Pons (tissue), 1 donor: ENCODE results near the gene AAK1.

ENCODE experiments used
- DNase-seq: peaks from one replicate; pipeline ENCODE4 v3.0.0-alpha.2; 2016; ENCODE audit warnings: low spot score

Gene AAK1

GRCh38 chr2:69538872-69539548 is 104.5 kb downstream of the AAK1 start:
- DNase-seq: no peak

- DNase-seq: no peak
Measured at GRCh38 chr2:69538249-69538648, 105.3 kb downstream of the AAK1 start.

- DNase-seq: no peak
Measured at GRCh38 chr2:69535817-69536241, 107.7 kb downstream of the AAK1 start.

DNA sequence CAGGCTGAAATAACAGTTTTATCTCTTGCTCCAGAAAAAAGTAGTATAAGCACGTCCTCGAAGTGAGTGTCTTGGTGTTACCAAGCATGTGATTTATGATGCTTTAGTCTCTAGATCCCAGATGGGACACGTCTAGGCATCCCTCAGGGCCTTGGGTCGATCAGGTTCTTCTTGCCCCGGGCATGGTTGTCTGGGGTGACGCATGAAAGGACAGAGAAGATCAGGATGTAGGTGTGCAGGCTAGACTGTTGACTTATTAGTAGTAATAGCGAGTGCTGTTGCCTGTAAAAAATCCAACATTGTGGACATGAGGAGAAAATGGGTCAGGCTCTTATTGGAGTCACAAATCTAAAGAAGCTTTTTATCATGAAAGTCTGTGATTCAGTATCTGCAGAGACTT is 112.4 kb downstream of the AAK1 start:
- no peak for DNase-seq

DNA sequence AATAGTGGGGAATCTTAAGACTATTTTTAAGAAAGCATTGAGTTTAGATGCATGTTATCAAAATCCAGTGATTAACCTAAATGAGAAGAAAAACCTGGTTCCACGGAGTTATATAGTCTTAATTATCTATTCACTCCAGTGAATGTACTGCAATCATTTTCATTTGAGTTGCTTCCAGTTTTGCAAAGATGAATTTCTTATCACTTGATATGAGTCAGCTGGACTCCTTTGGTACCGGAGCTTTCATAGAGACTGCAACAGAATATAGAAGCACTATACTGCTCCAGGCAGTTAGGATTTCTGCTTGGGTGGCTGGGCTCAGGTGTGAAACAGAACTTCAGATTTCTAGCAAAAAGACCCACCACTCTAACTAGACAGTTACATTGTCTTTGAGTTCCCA is 114.1 kb downstream of the AAK1 start:
- DNase-seq: no peak

DNA sequence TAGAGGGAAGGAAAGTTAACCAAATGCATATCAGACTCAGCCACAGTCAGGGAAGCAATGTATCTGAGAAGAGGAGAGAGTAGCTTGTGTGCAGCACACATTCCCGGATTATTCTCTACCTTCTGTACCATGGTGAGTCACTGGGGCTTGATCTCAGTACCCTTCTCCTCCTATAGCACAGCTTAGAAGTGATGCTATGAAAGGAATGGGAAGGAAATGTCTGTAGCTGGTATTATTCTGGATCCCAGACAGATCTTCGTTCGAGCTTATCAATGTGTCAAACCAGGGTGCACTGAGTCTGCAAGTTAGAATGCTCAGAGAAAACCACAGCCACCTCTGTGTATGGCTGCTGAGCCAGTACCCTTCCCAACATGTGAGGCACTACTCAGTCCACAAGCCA is 118.3 kb downstream of the AAK1 start:
- DNase-seq: no peak

GRCh38 chr2:69524799-69525198 is 118.7 kb downstream of the AAK1 start:
- no peak for DNase-seq

DNA sequence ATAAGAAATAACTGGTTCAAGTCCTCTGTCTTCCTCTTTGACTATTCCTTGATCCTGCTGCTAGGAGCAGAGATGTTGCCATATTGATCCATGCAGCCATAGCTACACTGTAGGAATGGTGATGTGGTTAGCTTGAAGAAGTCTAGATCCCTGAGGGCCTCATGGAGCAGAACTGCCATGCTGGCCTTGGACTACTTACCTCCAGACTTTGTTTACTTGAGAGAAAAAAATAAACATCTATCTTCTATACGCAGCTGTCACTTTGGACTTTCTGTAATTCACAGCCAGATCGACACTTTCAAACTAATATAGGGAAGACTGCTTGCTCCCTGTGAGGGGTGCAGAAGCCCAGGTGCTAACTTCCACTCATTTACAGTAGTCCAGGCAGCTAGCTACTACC is 121.8 kb downstream of the AAK1 start:
- no peak for DNase-seq

GRCh38 chr2:69518841-69519240 is 124.7 kb downstream of the AAK1 start:
- no peak for DNase-seq

DNA sequence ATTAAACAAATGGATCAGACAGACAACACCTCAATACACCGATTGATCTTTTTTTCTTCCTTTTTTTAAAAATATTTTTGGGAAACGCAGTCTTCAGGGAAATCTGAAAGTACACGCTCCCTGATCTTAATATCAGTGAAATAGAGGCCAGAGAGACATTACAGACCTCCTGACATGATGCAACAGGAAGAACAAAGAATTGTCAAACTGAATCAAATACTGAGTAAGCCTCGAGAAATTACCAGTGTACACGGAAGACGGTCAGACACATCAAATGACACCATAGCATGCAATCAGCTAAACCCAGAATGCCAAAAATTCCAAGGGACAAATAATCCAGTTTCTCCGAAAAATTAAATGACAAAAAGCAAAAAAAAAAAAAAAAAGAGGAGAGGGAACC is 126.1 kb downstream of the AAK1 start:
- DNase-seq: no peak

GRCh38 chr2:69514819-69515218 is 128.7 kb downstream of the AAK1 start:
- DNase-seq: no peak

- DNase-seq: peak; percentile 67
Measured at GRCh38 chr2:69514406-69514805, 129.1 kb downstream of the AAK1 start.

DNA sequence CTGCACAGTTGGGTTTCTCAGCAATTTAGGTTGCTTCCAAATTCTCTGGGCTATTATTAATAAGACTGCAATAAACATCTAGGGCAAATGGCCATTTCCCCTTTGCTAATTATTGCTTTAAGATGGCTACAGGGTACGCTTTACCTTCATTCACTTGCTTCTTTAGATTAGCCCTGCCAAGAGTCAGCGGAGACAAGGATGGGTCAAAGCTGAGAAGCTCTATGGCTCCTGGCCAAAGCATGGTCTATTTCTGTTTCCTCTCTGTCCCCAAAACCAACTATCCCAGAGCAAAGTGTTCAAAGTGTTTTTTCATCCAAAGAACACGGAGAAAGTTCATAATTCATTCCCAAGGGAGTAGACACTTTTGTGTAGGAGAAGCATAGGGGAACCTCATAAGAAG is 131.1 kb downstream of the AAK1 start:
- DNase-seq: no peak

DNA sequence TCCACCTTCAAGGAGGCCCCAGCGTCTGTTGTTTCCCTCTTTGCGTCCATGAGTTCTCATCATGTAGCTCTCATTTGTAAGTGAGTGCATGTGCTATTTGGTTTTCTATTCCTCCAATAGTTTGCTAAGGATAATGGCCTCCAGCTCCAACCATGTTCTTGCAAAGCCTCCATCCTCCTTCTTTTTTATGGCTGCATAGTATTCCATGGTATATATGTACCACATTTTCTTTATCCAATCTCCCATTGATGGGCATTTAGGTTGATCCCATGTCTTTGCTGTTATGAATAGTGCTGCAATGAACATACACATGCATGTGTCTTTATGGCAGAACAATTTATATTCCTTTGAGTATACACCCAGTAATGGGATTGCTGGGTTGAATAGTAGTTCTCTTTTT is 133.3 kb downstream of the AAK1 start:
- DNase-seq: no peak

DNA sequence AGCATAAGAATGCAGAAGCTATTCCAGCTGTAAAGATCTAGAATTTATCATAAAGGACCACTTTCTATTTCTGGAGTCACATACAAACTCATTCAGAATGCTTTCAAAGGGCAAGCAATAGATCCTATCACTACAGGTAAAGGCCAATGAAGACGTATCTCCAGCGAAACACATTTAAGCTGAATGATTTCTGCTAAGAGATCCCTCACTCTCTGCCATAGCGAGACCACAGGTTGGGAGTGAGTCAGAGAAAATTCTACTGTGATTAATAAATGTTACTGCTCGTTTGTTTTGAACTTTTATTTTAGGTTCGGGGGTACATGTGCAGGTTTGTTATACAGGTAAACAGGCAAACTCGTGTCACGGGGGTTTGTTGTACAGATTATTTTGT is 133.8 kb downstream of the AAK1 start:
- DNase-seq: no peak

GRCh38 chr2:69509011-69509749 is 134.4 kb downstream of the AAK1 start:
- peak; percentile 75 for DNase-seq

DNA sequence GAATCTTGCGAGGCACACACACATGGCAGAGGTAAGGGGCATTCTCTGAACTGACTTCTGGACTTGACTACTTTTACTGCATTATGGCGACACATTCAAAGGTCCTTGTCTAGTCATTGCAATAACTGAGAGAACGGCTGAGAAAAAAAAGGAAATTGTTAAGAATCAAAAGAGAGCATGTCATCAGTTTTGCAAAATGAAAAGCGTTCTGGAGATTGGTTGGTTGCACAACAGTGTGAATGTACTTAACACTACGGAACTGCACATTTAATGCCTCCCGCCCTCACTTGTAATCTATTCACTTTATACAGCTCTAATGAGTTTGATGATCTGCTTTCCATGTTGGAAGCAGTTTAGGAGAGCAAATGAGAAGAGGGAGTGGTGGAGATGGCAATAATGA is 137.8 kb downstream of the AAK1 start:
- DNase-seq: no peak

- DNase-seq: no peak
Measured at GRCh38 chr2:69501301-69501700, 142.2 kb downstream of the AAK1 start.

GRCh38 chr2:69499966-69500365 is 143.6 kb downstream of the AAK1 start:
- DNase-seq: no peak

DNA sequence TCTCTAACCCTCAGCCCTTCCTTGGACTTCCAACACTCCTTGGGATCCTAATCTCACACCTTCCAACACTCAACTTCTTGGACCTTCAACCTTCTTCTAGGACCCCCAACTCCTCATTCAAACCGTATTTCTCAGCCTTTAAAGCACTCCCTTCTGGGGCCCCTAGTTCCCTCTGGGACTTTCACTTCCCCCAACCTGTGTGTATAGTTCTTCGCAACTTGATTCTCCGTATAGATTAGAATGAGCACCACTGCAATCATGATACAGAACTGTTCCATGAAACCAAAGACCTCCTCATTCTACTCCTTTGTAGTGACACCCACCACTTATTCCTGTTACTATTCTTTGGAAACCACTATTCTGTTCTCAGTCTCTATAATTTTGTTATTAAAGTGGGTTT is 144.3 kb downstream of the AAK1 start:
- peak; percentile 40 for DNase-seq

- DNase-seq: no peak
Measured at GRCh38 chr2:69495861-69496260, 147.7 kb downstream of the AAK1 start.

- DNase-seq: no peak
Measured at GRCh38 chr2:69495008-69495407, 148.5 kb downstream of the AAK1 start.

GRCh38 chr2:69494126-69494525 is 149.4 kb downstream of the AAK1 start:
- no peak for DNase-seq

GRCh38 chr2:69493268-69493667 is 150.3 kb downstream of the AAK1 start:
- peak; percentile 66 for DNase-seq
